Islet of Langerhans (tissue), 1 donor: ENCODE measurements around the gene SLC8A3.

Source experiments
- FAIRE-seq: peaks from one replicate; lab custom pipeline; 2011; peaks lifted over from hg19 to GRCh38; lab: Jason Lieb, UNC

SLC8A3 gene

GRCh38 chr14:70116278-70116677, 72.5 kb downstream of the SLC8A3 start:
- FAIRE-seq, result no peak

DNA sequence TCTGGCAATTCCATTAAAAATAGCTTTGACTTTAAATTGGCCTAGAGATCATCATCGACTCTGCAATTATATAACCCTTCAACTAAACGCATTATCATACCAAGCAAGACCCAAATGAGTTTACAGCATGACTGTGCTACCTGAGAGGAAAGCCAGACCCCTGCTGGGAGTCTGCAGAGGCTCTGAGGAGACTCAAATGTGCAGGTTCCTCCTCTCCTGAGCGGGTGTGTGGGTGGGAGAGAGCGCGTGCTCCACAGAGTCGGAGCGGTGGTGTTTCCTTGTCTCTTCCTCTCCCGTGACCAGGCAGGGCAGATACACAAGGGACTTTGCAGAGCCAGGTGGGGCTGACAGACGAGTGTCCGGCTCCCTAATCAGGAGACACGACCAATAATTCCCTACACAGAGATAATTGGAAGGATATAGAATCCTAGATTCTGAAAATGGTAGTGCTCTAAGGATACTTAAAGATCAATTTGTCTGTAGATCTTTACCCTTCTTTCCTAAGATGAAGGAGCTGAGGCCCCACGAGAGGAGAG, 74.1 kb downstream of the SLC8A3 start:
- no peak for FAIRE-seq

DNA sequence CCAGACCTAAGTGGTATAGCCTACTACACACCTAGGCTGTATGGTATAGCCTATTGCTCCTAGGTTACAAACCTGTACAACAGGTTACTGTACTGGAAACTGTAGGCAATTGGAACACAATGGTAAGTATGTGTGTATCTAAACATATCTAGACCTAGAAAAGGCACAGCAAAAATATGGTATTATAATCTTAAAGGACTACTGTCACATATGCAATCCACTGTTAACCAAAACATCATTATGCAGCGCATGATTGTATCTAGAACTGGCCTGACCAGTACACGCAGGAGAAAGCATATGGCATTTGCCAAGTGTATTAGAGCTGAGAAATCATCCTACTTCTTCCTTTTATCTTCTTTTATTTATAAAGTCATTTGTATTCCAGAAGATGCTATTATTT, 75.5 kb downstream of the SLC8A3 start:
- FAIRE-seq, result no peak

DNA sequence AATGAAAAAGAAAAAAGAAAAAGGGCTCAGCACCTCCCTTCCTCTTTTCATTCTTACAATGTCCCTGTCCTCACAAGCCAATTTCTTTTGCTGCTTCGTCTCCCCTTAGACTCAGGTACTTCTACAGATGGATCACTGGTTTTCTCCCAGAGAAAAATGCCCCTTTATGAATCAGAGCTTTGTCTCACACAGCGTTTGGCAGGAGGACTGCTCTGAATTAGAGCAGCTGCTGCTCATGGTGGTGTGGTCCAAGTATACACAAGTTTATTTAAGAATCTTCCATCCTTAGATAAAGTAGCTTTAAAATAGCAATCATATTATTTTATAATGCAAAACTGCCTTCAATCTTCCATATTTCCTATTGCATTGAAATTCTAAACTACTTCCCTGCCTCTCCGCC, 80.3 kb downstream of the SLC8A3 start:
- FAIRE-seq, result no peak

DNA sequence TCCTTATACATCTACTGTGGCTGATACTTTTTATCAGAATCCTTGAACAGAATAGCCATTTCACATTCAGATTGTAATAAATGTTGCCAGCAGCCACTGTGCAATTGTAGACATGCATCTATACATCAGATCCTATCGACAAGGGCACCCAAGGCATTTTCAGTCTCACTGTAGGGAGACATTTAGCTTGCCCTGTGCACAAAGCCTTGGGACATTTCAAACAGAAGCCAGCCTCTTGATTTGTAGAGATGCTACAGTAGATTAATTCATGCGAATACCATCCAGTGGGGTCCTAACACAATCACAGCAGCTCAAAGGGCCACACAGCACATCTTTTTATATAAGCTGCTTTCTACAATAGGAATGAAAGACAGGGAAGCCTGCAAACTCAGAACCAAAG, 81.4 kb downstream of the SLC8A3 start:
- FAIRE-seq, result no peak

DNA sequence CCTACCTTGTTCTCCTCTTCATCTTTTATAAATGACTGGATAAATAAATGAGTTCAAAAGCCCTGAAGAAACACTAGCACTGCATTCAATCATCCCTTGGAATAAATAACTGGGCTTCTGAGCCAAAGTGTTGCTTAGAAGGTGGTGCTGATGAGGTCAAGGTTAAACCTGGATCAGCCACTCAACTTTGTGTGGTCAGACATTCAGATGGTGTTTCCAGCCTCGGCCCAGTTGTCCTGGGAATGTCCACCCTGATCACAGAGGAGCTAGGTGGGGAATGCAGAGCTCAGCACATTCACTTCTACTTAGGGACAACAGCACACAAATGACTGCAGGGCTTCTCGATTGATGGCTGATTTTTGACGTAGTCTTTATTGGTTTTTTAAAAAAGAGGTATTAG, 88.7 kb downstream of the SLC8A3 start:
- FAIRE-seq, result no peak

DNA sequence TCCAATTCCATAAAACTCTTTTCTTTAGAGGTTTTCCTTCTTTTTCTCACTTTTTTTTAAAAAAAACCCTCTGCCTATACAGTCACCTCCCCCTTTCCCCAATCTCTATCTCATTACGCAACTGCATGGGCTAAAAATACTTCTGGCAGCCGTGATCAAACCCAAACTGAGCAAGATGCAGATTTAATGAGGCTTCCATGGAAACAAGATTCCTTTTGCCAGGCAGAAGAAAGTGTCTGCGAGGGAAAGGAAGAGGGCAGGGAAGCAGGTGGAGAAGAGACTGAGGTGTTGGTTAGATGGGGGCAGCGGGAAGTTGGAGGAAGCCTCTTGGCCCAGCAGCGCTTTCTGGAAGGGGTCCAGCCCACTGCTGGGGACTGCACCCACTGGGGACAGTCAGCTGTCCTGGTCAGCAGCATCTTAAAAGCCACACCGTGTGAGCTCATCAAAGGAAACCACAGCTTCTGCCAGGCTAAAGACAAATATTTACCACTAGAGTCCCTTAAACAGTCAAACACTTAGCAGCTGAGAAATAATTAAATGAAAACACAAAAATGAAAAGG, 90.4 kb downstream of the SLC8A3 start:
- no peak for FAIRE-seq

GRCh38 chr14:70097576-70098249, 91.0 kb downstream of the SLC8A3 start:
- no peak for FAIRE-seq

- no peak for FAIRE-seq
Measured at GRCh38 chr14:70096866-70097265, 91.9 kb downstream of the SLC8A3 start.

- FAIRE-seq, result no peak
Measured at GRCh38 chr14:70094631-70095030, 94.1 kb downstream of the SLC8A3 start.

DNA sequence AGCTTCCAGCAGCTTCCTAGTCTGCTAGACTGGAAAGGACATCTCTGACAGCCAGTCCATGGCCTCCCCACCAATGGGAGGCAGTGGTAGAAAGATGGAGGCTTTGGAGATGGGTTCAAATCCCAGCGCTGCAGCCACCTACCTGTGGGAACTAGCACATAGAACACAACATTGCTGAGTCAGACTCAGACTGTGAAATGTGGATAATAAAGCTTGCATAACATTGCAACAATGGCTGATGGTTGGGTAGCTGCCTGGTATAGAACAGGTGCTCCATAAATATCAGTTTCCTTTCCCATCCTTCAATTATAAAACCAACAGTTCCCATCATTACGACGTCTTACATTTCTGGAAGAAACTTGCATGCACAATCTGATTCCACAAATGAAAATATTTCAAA, 94.6 kb downstream of the SLC8A3 start:
- FAIRE-seq, result no peak

GRCh38 chr14:70093156-70093555, 95.6 kb downstream of the SLC8A3 start:
- no peak for FAIRE-seq

DNA sequence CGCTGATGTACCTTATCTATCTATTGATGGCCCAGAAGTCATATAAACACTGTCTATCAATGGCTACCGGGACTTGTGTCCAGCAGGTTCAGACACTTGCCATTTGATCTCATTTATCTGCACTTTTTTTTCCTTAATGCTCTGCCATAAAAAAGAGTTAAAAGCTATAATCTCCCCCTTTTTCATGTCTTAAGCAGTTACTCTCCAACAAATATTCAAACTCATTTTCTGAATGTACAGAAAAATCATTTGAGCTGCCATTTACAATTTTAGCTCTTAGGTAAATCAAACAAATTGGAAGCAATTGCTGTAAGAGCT, 101.4 kb downstream of the SLC8A3 start:
- no peak for FAIRE-seq

DNA sequence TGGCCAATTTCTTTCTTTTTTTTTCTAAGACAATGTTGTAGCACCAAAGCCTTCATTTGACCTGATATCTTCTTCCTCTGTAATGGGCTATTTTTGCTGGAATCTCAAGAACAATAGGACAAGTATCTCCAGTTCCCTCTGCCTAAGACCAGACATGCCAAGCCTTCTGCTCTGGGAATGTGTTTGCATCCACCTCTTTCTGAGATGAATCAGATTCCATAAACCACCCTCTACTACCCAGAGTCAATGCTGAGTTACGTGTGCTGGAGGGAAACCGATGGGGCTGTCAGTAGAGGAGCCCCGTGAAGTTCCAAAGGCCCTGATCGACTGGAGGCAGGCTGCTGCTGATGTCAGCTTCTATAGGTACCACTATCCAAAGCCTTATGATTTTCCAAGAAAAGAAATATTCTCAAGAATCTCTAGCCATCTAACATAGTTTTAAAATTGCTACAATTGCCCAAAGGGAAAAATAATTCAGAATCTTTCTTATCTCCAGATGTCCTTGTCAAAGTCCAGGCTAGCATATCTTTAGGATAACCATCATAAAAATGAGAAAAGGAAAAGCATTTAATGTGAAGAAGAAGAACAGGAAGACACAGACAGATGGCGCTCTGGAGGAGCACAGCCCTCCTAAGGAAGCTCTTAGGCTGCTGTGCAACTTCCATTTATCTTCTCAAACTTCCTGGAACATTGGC, 101.9 kb downstream of the SLC8A3 start:
- peak; percentile 77 for FAIRE-seq

GRCh38 chr14:70084226-70084625, 104.5 kb downstream of the SLC8A3 start:
- no peak for FAIRE-seq

DNA sequence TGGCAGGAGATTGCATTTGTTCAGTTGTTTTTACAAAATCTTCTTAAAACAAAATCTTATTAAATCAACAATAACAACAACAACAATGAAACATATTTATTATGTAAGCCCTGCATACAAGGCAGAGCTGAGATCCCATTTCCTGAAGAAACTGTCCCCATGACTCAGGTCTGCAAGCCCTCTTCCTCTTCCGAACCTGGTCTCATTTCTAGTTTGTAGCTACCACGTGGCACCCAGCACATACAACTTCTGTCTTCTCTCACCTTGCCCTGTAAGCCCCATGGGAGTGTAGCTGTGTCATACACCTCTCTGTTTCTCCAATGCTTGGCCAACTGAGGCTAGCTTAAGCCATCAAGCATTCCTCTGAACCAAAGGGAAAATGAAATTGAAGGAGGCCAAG, 106.4 kb downstream of the SLC8A3 start:
- FAIRE-seq, result no peak

- FAIRE-seq, result no peak
Measured at GRCh38 chr14:70080076-70080475, 108.7 kb downstream of the SLC8A3 start.

DNA sequence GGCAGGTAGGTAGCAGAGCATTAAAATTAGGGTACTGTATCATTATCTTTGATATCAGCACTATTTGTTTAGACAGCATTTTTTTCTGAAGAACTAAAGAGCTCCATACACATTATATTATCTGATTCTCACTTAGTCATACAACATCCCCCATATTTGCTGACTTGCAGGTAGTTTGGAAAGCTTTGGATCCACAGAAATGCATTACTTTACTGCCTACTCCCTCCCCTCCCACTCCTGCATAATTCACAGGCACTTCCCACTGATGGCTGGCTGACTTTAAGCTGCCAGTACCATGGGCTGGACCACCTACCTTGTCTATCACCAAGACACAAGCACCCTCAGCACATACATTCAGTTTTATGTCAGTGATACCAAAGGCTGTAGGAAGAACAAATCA, 110.4 kb downstream of the SLC8A3 start:
- no peak for FAIRE-seq

DNA sequence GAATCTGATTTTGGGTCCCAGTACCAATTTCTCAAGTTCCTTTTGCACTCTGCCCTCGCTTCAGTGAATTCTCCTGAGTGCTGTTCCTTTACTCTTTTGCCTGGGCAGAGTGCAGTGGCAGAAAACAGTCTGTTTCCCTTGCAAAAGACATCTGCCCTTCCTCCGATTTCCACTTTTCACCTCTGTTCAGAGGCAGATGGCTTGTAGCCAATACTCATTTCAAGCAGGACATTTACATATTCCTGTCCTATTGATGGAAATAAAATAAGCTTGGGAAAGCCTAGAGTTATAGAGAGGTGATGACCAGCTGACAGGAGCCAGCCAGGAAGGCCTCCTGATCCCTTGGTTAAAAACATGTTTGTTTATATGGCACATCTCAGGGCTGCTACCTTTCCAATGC, 111.0 kb downstream of the SLC8A3 start:
- FAIRE-seq, result no peak

DNA sequence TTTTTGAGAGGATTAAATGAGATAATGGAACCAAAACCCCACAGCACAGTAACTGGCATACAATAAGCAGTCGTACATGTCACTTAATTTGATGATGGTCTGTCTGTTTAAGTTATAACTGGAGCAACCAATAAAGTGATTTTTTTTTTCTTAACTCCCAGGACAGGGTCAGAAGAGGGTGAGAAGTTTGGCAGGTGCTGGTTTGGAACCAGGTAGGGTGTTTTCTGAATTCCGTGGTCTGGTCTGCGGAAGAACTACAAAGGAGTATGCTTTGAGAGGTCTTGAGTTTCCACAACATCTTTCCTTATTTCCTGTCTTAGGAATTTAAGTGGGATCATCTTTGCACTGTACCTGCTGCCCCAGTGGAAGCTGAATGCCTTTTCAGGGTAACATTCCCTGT, 111.7 kb downstream of the SLC8A3 start:
- FAIRE-seq, result no peak

- FAIRE-seq, result no peak
Measured at GRCh38 chr14:70073924-70074566, 114.7 kb downstream of the SLC8A3 start.

DNA sequence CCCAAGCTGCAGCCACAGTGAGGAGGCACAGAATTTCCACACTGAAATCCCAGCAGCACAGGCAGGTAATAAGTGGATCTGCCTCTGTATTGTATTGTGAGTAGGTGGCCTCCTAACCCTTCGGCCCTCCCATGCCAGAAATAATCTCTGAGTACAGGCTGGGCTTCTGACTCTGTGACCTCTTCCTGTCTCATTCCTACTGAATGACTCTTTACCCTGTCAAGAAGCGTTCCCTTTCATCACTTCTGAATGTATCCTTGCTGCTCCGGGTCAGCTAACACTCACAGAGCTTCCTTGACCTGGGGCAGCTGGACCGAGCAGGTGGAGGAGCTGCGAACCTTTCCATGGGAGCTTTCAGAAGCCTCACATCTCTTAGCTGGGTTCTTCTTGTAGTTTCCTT, 119.6 kb downstream of the SLC8A3 start:
- FAIRE-seq, result no peak

- FAIRE-seq, result no peak
Measured at GRCh38 chr14:70067810-70068209, 120.9 kb downstream of the SLC8A3 start.
